Left lobe of liver (tissue), 2 donors: Measurements from ENCODE around the gene G6PC1. TPM values are rescaled to one million over a fixed set of nuclear protein-coding genes. Genes with fewer than 3 reads are reported as not detected.
A peak's percentile ranks its signal among the peaks of the same experiment; 100 is the strongest.
"Not testable (repeated sequence)": the region's sequence is repeated elsewhere in the genome, so short reads cannot be mapped to it uniquely, and the experiment has no call there.

Experiments
- ATAC-seq: fragments of 200-7000 bp; cut with Tn5 transposase; one replicate; pipeline ENCODE4 v1.9.1; 2020; ENCODE audit warnings: mild to moderate bottlenecking, moderate library complexity
- DNase-seq: peaks from one replicate; pipeline ENCODE4 v3.0.0-alpha.2; 2020; ENCODE audit warnings: low spot score
- total RNA-seq: library from RNA; stranded (reverse); gene quantifications from one replicate; pipeline ENCODE4 v1.2.1, GENCODE V29; 2021
- donor health status: DM: no; HTN: no; CAD: no; lungs with moderate emphysema.
- donor health status: DM: no; HTN: yes; CAD: no.

G6PC1 gene
- 440 TPM for total RNA-seq

- DNase-seq (peak; percentile 90), ATAC-seq (peak; percentile 69)
These were observed at the start of gene G6PC1 for GRCh38 chr17:42900460-42901331. TSS of gene G6PC1 (plus strand) at chr17:42900799. CDS start at chr17:42900877, 78 bp downstream.

GRCh38 chr17:42850954-42851353 lies 49.6 kb upstream of the G6PC1 start, which contains the start of gene AOC3:
TSS of gene AOC3 (plus strand) at chr17:42851199. CDS start at chr17:42851344, 145 bp downstream.
- ATAC-seq: no peak
- DNase-seq: no peak

GRCh38 chr17:42851371-42852240 lies 49.0 kb upstream of the G6PC1 start:
- DNase-seq: not testable (repeated sequence)

GRCh38 chr17:42852351-42852750 lies 48.2 kb upstream of the G6PC1 start:
- DNase-seq (no peak), ATAC-seq (no peak)

More at GRCh38 chr17:42851371-42852240, 49.0 kb upstream of the G6PC1 start:
- not testable (repeated sequence) for ATAC-seq

GRCh38 chr17:42853004-42853403 lies 47.6 kb upstream of the G6PC1 start:
- no peak for ATAC-seq
- no peak for DNase-seq

GRCh38 chr17:42853597-42853967 lies 47.0 kb upstream of the G6PC1 start:
- DNase-seq: no peak
- ATAC-seq: no peak

- no peak for DNase-seq
- ATAC-seq: no peak
These were observed 46.4 kb upstream of the G6PC1 start for GRCh38 chr17:42853968-42854790.

- peak; percentile 91 for ATAC-seq
- peak; percentile 76 for DNase-seq
These were observed 45.5 kb upstream of the G6PC1 start for GRCh38 chr17:42855048-42855596.

GRCh38 chr17:42856093-42856492 lies 44.5 kb upstream of the G6PC1 start:
- ATAC-seq, DNase-seq: not testable (repeated sequence)

- not testable (repeated sequence) for ATAC-seq, DNase-seq
These were observed 44.1 kb upstream of the G6PC1 start for GRCh38 chr17:42856516-42856915.

- no peak for ATAC-seq
- no peak for DNase-seq
These were observed 43.2 kb upstream of the G6PC1 start for GRCh38 chr17:42857389-42857788.

- DNase-seq: peak; percentile 91
These were observed 34.9 kb upstream of the G6PC1 start for GRCh38 chr17:42865638-42866094.

GRCh38 chr17:42866216-42866615 lies 34.4 kb upstream of the G6PC1 start:
- DNase-seq (no peak), ATAC-seq (peak; percentile 19)

More at GRCh38 chr17:42865638-42866094, 34.9 kb upstream of the G6PC1 start:
- peak; percentile 65 for ATAC-seq

GRCh38 chr17:42866631-42867575 lies 33.7 kb upstream of the G6PC1 start:
- DNase-seq: peak; percentile 85
- ATAC-seq: peak; percentile 63

- not testable (repeated sequence) for DNase-seq
- peak; percentile 22 for ATAC-seq
These were observed 32.8 kb upstream of the G6PC1 start for GRCh38 chr17:42867694-42868261.

GRCh38 chr17:42868338-42868737 lies 32.3 kb upstream of the G6PC1 start:
- DNase-seq (no peak), ATAC-seq (no peak)

GRCh38 chr17:42871647-42872046 lies 29.0 kb upstream of the G6PC1 start:
- no peak for ATAC-seq
- no peak for DNase-seq

- DNase-seq: no peak
These were observed 28.2 kb upstream of the G6PC1 start for GRCh38 chr17:42872251-42872965.

More at GRCh38 chr17:42872251-42872965, 28.2 kb upstream of the G6PC1 start:
- peak; percentile 41 for ATAC-seq
